Tibial artery (tissue), 4 donors: ENCODE data around the gene EEF2KMT.

Experiments
- DNase-seq, 2 donors: peaks; one replicate each; pipeline ENCODE4 v3.0.0-alpha.2; 2019
- H3K27ac ChIP-seq, 2 donors: fragments of 200-600 bp; sonication (generic) in 1 of 2; 1 replicate in 1 of 2; 2 replicates in 1 of 2; pipeline ENCODE4 v1.5.1; 2018 to 2019; ENCODE audit warnings: mild to moderate bottlenecking in 1 of 2
- H3K27me3 ChIP-seq, 2 donors: fragments of 200-600 bp; sonication (generic) in 1 of 2; one replicate each; pipeline versions ENCODE4 v1.5.1 to v1.6.0; 2016 to 2019
- H3K36me3 ChIP-seq, 3 donors: fragments of 200-600 bp; sonication (generic) in 2 of 3; one replicate each; pipeline ENCODE4 v1.5.1; 2016 to 2019; ENCODE audit warnings: mild to moderate bottlenecking in 2 of 3
- H3K4me1 ChIP-seq, 4 donors: fragments of 200-600 bp; sonication (generic) in 2 of 4; 1 replicate in 3 of 4; 2 replicates in 1 of 4; pipeline ENCODE4 v1.5.1; 2016 to 2019
- H3K4me3 ChIP-seq, 2 donors: fragments of 200-600 bp; sonication (generic) in 1 of 2; 1 replicate in 1 of 2; 2 replicates in 1 of 2; pipeline ENCODE4 v1.5.1; 2018 to 2019; ENCODE audit warnings: mild to moderate bottlenecking in 2 of 2
- H3K9me3 ChIP-seq, 3 donors: fragments of 200-600 bp; sonication (generic) in 1 of 3; one replicate each; pipeline ENCODE4 v1.5.1; 2016 to 2019
- intact Hi-C: fragments of 100-400 bp; cut with DNase I; formaldehyde crosslinking; loops from one replicate; pipeline ENCODE4 v1.15.0; 2023; ENCODE audit warnings: low total_unique reads
- TF ChIP-seq, protein P1 (sequence below), 2 experiments: fragments of 200-600 bp in 1 of 2; fragments of 450-650 bp in 1 of 2; IDR thresholded peaks; one replicate each; pipeline ENCODE4 v1.5.1; 2017 to 2019; ENCODE audit warnings: antibody characterized with exemption in 2 of 2, mild to moderate bottlenecking in 1 of 2, moderate library complexity in 1 of 2

Gene EEF2KMT

DNA sequence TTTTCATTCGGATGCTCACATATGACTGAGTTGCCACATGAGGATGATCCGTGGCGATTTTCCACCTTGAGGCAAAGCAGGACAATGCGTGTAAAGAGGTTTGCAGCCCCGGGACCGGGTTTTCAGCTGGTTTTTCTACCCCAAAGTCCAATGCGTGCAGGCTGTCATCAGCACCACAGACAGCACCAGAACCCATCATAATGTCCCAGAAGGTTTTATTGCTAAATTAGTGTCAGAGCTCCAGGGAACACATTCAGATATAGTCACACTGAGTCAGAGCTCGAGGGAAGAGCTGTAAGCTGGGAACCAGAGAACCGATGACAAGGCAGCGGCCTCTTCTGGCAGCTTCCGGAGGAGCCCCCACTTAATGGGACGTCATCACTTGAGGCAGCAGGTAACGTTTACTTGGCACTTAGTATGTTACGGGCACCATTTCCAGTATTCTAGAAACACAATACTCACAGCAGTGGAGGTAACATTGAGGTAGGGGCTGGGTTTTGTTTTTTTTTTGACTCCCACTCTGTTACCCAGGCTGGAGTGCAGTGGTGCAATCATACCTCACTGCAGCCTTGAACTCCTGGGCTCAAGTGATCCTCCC, 54.9 kb downstream of the EEF2KMT start:
- no peaks in the 10 kb centered on the region for H3K27me3 ChIP-seq
- H3K36me3 ChIP-seq: no peaks in the 10 kb centered on the region
- H3K4me1 ChIP-seq: no peaks in the 10 kb centered on the region
- H3K4me3 ChIP-seq: no peak overlapping the region
- intact Hi-C loops: no loop called here
- H3K27ac ChIP-seq: no peak overlapping the region
- no peak for DNase-seq
- TF ChIP-seq, protein P1, sequence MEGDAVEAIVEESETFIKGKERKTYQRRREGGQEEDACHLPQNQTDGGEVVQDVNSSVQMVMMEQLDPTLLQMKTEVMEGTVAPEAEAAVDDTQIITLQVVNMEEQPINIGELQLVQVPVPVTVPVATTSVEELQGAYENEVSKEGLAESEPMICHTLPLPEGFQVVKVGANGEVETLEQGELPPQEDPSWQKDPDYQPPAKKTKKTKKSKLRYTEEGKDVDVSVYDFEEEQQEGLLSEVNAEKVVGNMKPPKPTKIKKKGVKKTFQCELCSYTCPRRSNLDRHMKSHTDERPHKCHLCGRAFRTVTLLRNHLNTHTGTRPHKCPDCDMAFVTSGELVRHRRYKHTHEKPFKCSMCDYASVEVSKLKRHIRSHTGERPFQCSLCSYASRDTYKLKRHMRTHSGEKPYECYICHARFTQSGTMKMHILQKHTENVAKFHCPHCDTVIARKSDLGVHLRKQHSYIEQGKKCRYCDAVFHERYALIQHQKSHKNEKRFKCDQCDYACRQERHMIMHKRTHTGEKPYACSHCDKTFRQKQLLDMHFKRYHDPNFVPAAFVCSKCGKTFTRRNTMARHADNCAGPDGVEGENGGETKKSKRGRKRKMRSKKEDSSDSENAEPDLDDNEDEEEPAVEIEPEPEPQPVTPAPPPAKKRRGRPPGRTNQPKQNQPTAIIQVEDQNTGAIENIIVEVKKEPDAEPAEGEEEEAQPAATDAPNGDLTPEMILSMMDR (IDR thresholded peaks at IDR 0.05): no peak
- no peaks in the 10 kb centered on the region for H3K9me3 ChIP-seq

DNA sequence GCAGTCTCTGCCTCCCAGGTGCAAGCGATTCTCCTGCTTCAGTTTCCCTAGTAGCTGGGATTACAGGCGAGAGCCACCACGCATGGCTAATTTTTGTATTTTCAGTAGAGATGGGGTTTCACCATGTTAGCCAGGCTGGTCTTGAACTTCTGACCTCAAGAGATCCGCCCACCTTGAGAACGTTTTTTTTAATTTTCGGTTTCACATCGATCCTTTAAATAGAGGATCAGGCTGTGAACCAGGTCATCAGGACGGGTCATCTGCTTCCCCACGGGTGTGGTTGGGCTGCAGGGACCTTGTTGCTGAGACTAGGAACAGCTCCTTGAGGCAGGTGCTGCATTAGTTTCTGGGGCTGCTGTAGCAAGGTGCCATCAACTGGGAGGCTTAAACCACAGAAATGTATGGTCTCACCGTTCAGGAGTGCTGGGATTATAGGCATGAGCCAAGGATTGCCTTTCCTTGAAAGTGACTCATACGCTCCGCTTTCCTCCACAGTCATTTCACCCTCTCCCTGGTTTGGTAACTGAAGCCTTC, 55.9 kb downstream of the EEF2KMT start:
- Histone ChIP-seq H3K9me3 (no peaks in the 10 kb centered on the region), H3K27ac (no peak overlapping the region), H3K4me3 (no peak overlapping the region), H3K36me3 (no peaks in the 10 kb centered on the region), H3K27me3 (no peaks in the 10 kb centered on the region), H3K4me1 (no peaks in the 10 kb centered on the region)
- intact Hi-C loops: no loop called here
- TF ChIP-seq, protein P1 (IDR thresholded peaks at IDR 0.05): no peak
- DNase-seq: no peak

DNA sequence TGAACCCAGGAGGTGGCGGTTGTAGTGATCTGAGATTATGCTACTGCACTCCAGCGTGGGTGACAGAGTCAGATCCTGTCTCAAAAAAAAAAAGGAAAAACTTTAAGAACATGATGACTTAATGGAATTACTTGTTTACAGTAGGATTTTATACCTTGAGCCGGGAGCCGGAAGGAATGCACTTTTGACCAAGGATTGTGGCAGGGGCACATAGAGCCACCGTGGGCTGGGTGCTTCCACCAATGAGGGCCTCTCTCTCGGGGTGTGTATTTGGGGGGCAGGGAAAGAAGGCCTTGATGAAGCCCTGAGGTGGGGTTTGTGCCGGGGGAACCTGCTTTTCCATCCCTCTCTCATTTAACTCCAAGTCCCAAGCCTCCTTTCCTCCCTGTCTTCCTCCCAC, 57.1 kb downstream of the EEF2KMT start:
- no peak for DNase-seq
- Histone ChIP-seq H3K27me3 (no peaks in the 10 kb centered on the region), H3K27ac (no peak overlapping the region), H3K4me1 (no peaks in the 10 kb centered on the region), H3K9me3 (no peaks in the 10 kb centered on the region), H3K4me3 (no peak overlapping the region), H3K36me3 (no peaks in the 10 kb centered on the region)
- TF ChIP-seq, protein P1 (IDR thresholded peaks at IDR 0.05): no peak
- intact Hi-C loops: no loop called here

DNA sequence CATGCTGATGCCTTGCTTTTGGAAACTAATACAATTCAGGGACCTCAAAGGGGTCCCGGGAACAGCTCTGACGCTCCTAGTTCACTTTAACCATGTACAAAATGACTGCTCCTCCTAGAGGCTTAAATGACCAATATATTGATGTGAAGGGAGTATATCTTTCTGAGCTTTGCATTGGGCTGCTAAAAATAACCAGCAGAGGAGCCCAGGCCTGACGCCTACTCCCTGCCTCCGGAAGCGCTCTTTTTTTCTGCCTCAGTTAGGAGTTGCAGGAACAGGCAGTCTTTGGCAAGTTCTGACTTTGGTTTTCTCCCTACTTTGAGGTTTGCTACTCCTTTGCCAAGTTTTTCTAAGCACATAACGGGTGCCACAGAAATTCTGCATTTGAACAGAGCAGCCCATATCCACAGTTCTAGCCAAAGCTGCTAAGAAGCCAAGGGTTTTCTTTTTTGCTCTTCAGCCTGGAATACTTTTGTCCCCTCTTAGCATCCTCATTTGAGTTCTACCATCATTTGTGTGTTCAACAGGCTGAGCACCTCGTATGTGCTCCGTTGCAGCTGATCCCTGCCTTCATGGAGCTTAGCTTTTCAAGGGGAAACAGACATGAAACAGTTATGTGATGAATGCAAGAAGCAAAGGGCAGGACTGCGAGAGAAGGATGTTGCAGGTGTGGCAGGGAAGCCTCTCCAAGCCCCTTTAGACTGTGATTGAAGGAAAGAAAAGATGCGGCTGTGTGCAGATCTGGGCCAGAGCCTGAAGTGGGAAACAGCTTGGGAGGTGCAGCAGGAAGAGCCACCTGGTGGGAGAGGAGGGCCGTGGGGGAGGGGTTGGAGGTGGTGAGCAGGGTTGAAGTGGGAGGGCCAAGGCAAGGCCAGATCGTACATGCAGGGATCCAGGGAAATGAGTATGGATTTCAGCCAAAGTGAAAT, 61.1 kb downstream of the EEF2KMT start:
- intact Hi-C loops: no loop called here
- Histone ChIP-seq H3K27me3 (no peaks in the 10 kb centered on the region), H3K4me3 (no peak overlapping the region), H3K36me3 (peaks cover 0 to 2% (median 0%) of the 10 kb centered on the region in 3 donors), H3K4me1 (peaks cover 0 to 20% (median 16%) of the 10 kb centered on the region in 4 donors), H3K27ac (no peak overlapping the region), H3K9me3 (no peaks in the 10 kb centered on the region)
- TF ChIP-seq, protein P1 (IDR thresholded peaks at IDR 0.05): no peak
- no peak for DNase-seq

DNA sequence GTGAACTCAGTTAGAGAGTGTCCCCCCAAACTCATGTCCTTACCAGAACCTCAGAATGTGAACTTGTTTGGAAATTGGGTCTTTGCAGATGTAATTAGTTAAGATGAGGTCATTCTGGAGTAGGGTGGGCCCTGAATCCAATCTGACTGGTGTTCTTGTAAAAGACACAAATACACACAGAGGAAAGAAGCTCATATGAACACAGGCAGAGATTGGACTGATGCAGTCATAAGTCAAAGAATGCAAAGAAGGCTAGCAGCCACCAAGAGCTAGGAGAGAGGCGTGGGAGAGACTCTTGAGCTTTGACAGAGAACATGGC, 61.7 kb downstream of the EEF2KMT start:
- no peak for DNase-seq
- Histone ChIP-seq H3K27ac (no peak overlapping the region), H3K27me3 (no peaks in the 10 kb centered on the region), H3K4me1 (peaks cover 0 to 20% (median 16%) of the 10 kb centered on the region in 4 donors), H3K9me3 (no peaks in the 10 kb centered on the region), H3K36me3 (peaks cover 0 to 8% (median 0%) of the 10 kb centered on the region in 3 donors), H3K4me3 (no peak overlapping the region)
- intact Hi-C loops: no loop called here
- TF ChIP-seq, protein P1 (IDR thresholded peaks at IDR 0.05): no peak
